Gastrocnemius medialis (tissue), 4 donors: ENCODE results near the gene CASZ1.

ENCODE experiments used
- CTCF ChIP-seq, 5 experiments: fragments of 450-650 bp in 3 of 5; fragments of 200-600 bp in 2 of 5; sonication (generic) in 2 of 5; IDR thresholded peaks in 4 of 5; conservative IDR thresholded peaks in 1 of 5; 1 replicate in 4 of 5; 2 replicates in 1 of 5; pipeline ENCODE4 v1.5.1; 2016 to 2019; ENCODE audit warnings: antibody characterized with exemption in 5 of 5, mild to moderate bottlenecking in 3 of 5, moderate library complexity in 3 of 5
- POLR2A ChIP-seq, 2 donors: fragments of 450-650 bp; IDR thresholded peaks; one replicate each; pipeline ENCODE4 v1.6.1; 2017; ENCODE audit warnings: antibody characterized with exemption in 2 of 2, mild to moderate bottlenecking in 2 of 2, moderate library complexity in 2 of 2

- TF ChIP-seq CTCF (IDR thresholded peaks at IDR 0.05 in 4 of 5, conservative IDR thresholded peaks at IDR 0.05 in 1 of 5) (no peak), POLR2A (IDR thresholded peaks at IDR 0.05) (no peak)
These were observed 9.2 kb downstream of the CASZ1 start for GRCh38 chr1:10787286-10787685.
